Vagina (tissue), 2 donors: Measurements from ENCODE around the gene ZNHIT1. TPM values are rescaled to one million over a fixed set of nuclear protein-coding genes. Genes with fewer than 3 reads are reported as not detected.
A peak's percentile ranks its signal among the peaks of the same experiment; 100 is the strongest.

ENCODE experiments used
- DNase-seq, 2 donors: peaks; one replicate each; pipeline ENCODE4 v3.0.0-alpha.2; 2017; ENCODE audit errors: extremely low spot score in 2 of 2
- H3K27ac ChIP-seq: fragments of 200-600 bp; sonication (generic); one replicate; pipeline ENCODE4 v1.5.1; 2019
- H3K27me3 ChIP-seq: fragments of 200-600 bp; sonication (generic); one replicate; pipeline ENCODE4 v1.5.1; 2019
- H3K36me3 ChIP-seq, 2 donors: fragments of 200-600 bp; sonication (generic); one replicate each; pipeline ENCODE4 v1.5.1; 2017 to 2019
- H3K4me1 ChIP-seq: fragments of 200-600 bp; sonication (generic); one replicate; pipeline ENCODE4 v1.5.1; 2019
- H3K4me3 ChIP-seq, 2 donors: fragments of 200-600 bp; sonication (generic); 1 replicate in 1 of 2; 2 replicates in 1 of 2; pipeline ENCODE4 v1.5.1; 2016 to 2019
- H3K9me3 ChIP-seq: fragments of 200-600 bp; sonication (generic); one replicate; pipeline ENCODE4 v1.5.1; 2019
- CTCF ChIP-seq, 3 experiments: fragments of 450-650 bp in 2 of 3; fragments of 200-600 bp in 1 of 3; sonication (generic) in 1 of 3; IDR thresholded peaks; one replicate each; pipeline ENCODE4 v1.5.1; 2017 to 2019; ENCODE audit warnings: antibody characterized with exemption in 3 of 3, mild to moderate bottlenecking in 2 of 3, moderate library complexity in 2 of 3
- POLR2A ChIP-seq, 2 donors: fragments of 450-650 bp; IDR thresholded peaks; one replicate each; pipeline ENCODE4 v1.6.1; 2017; ENCODE audit warnings: antibody characterized with exemption in 2 of 2, mild to moderate bottlenecking in 2 of 2, moderate library complexity in 2 of 2
- POLR2AphosphoS5 ChIP-seq, 2 donors: sonication (generic); formaldehyde crosslinking; IDR thresholded peaks; one replicate each; pipeline ENCODE4 v1.9.0; 2017; ENCODE audit warnings: antibody characterized with exemption in 2 of 2, mild to moderate bottlenecking in 2 of 2, low read depth in 1 of 2; ENCODE audit not compliant: insufficient read depth in 1 of 2
- intact Hi-C: fragments of 100-400 bp; cut with DNase I; formaldehyde crosslinking; loops from one replicate; pipeline ENCODE4 v1.15.1; 2023
- total RNA-seq: library from RNA; depleted of rRNA; stranded (reverse); fragments of >200 nt; gene quantifications from one replicate; pipeline ENCODE4 v1.2.3, GENCODE V29; 2016

ZNHIT1 gene
- total RNA-seq, 1 donor from 2014 or later, result 55.2 TPM

GRCh38 chr7:101211501-101211900 is 6.5 kb upstream of the ZNHIT1 start:
- intact Hi-C loops, result no loop called here
- DNase-seq, result no peak
- no peak overlapping the region for H3K27ac ChIP-seq
- H3K27me3 ChIP-seq, result no peaks in the 10 kb centered on the region
- no peaks in the 10 kb centered on the region for H3K9me3 ChIP-seq
- peaks cover 10% of the 10 kb centered on the region for H3K4me1 ChIP-seq
- H3K36me3 ChIP-seq, result peaks cover 0 to 55% of the 10 kb centered on the region in 2 donors
- H3K4me3 ChIP-seq, result no peak overlapping the region
- TF ChIP-seq POLR2AphosphoS5 (IDR thresholded peaks at IDR 0.05; ENCODE audit: insufficient read depth in 1 of 2, low read depth in 1 of 2) (no peak), CTCF (IDR thresholded peaks at IDR 0.05) (no peak), POLR2A (IDR thresholded peaks at IDR 0.05) (no peak)

- Histone ChIP-seq H3K27ac (no peak overlapping the region), H3K27me3 (no peaks in the 10 kb centered on the region), H3K9me3 (no peaks in the 10 kb centered on the region), H3K4me3 (no peak overlapping the region), H3K36me3 (peaks cover 0 to 55% of the 10 kb centered on the region in 2 donors), H3K4me1 (peaks cover 15% of the 10 kb centered on the region)
- no peak for DNase-seq
- TF ChIP-seq POLR2A (IDR thresholded peaks at IDR 0.05), result no peak
- no peak for TF ChIP-seq POLR2AphosphoS5 (IDR thresholded peaks at IDR 0.05; ENCODE audit: insufficient read depth in 1 of 2, low read depth in 1 of 2)
- TF ChIP-seq CTCF (IDR thresholded peaks at IDR 0.05), result no peak
- intact Hi-C loops, result no loop called here
Observed at GRCh38 chr7:101212014-101212413, 6.0 kb upstream of the ZNHIT1 start.

- H3K4me1 ChIP-seq, result peaks cover 43% of the 10 kb centered on the region
- intact Hi-C loops, result no loop called here
- H3K27ac ChIP-seq, result peak overlapping the region; percentile 91
- no peaks in the 10 kb centered on the region for H3K27me3 ChIP-seq
- peaks cover 0 to 26% of the 10 kb centered on the region in 2 donors for H3K36me3 ChIP-seq
- TF ChIP-seq POLR2A (IDR thresholded peaks at IDR 0.05) (no peak), CTCF (IDR thresholded peaks at IDR 0.05) (no peak), POLR2AphosphoS5 (IDR thresholded peaks at IDR 0.05; ENCODE audit: insufficient read depth in 1 of 2, low read depth in 1 of 2) (no peak)
- H3K9me3 ChIP-seq, result no peaks in the 10 kb centered on the region
- no peak for DNase-seq
- H3K4me3 ChIP-seq, result peak overlapping the region; percentile 66 to 70
Observed at GRCh38 chr7:101216001-101216859, 1.7 kb upstream of the ZNHIT1 start.

- H3K4me1 ChIP-seq, result peaks cover 43% of the 10 kb centered on the region
- peak overlapping the region; percentile 91 for H3K27ac ChIP-seq
Observed at GRCh38 chr7:101216860-101217387, 1.0 kb upstream of the ZNHIT1 start.

More at GRCh38 chr7:101216860-101217387, 1.0 kb upstream of the ZNHIT1 start:
- Histone ChIP-seq H3K27me3 (no peaks in the 10 kb centered on the region), H3K4me3 (peak overlapping the region; percentile 66 to 70), H3K36me3 (peaks cover 0 to 19% of the 10 kb centered on the region in 2 donors), H3K9me3 (no peaks in the 10 kb centered on the region)
- DNase-seq, result no peak
- TF ChIP-seq CTCF (IDR thresholded peaks at IDR 0.05) (no peak), POLR2AphosphoS5 (IDR thresholded peaks at IDR 0.05; ENCODE audit: insufficient read depth in 1 of 2, low read depth in 1 of 2) (no peak)
- intact Hi-C loops, result no loop called here
